OCI-LY7 (cell line): ENCODE measurements around the gene PEX14. TPM values are rescaled to one million over a fixed set of nuclear protein-coding genes. Genes with fewer than 3 reads are reported as not detected.

ENCODE experiments used
- BruUV-seq: library from RNA; stranded (reverse); fragments of 400-500 nt; replicated peaks from 2 replicates; lab custom pipeline; 2021; lab: Mats Ljungman, UMichigan
- CTCF ChIA-PET: fragments of 300-600 bp; sonication (Branson Sonifier 250); formaldehyde crosslinking; loops from one replicate; lab custom pipeline; 2022; ENCODE audit warnings: antibody characterized with exemption; ENCODE audit not compliant: unreplicated experiment; lab: Charles Lee
- POLR2A ChIA-PET: fragments of 300-600 bp; sonication (Branson Sonifier 250); formaldehyde crosslinking; loops from one replicate; lab custom pipeline; 2022; ENCODE audit warnings: antibody characterized with exemption; lab: Charles Lee
- DNase-seq: peaks from one replicate; pipeline ENCODE4 v3.0.0-alpha.2; 2015; ENCODE audit warnings: low spot score
- H2AFZ ChIP-seq: fragments of 200-600 bp; sonication (generic), shearing (Covaris generic); 2 replicates; pipeline ENCODE4 v1.6.1; 2014; ENCODE audit warnings: mild to moderate bottlenecking, antibody characterized with exemption, low read length, moderate library complexity
- H3K27ac ChIP-seq: fragments of 200-600 bp; sonication (generic); 2 replicates; pipeline ENCODE4 v1.5.1; 2014; ENCODE audit warnings: mixed run types, low read depth, mild to moderate bottlenecking, moderate library complexity, low read length, inconsistent platforms; ENCODE audit not compliant: poor library complexity, severe bottlenecking
- H3K36me3 ChIP-seq: fragments of 200-600 bp; sonication (generic); 2 replicates; pipeline ENCODE4 v1.6.1; 2014; ENCODE audit warnings: mild to moderate bottlenecking, antibody characterized with exemption, low read length, moderate library complexity, mixed read lengths; ENCODE audit not compliant: insufficient read depth
- H3K4me1 ChIP-seq: fragments of 200-600 bp; sonication (generic); 2 replicates; pipeline ENCODE4 v1.5.1; 2014; ENCODE audit warnings: mild to moderate bottlenecking, low read length; ENCODE audit not compliant: insufficient read depth, poor library complexity, severe bottlenecking
- H3K4me2 ChIP-seq: fragments of 200-600 bp; sonication (generic); 2 replicates; pipeline ENCODE4 v1.6.1; 2014; ENCODE audit warnings: mild to moderate bottlenecking, low read length
- H3K4me3 ChIP-seq: fragments of 200-600 bp; sonication (generic); 2 replicates; pipeline ENCODE4 v1.5.1; 2014; ENCODE audit warnings: mild to moderate bottlenecking, low read depth, low read length; ENCODE audit not compliant: poor library complexity, severe bottlenecking
- H3K79me2 ChIP-seq: fragments of 200-600 bp; sonication (generic); 2 replicates; pipeline ENCODE4 v1.6.1; 2016; ENCODE audit warnings: low read depth, mild to moderate bottlenecking, low read length, moderate library complexity, mixed read lengths; ENCODE audit not compliant: insufficient read depth
- H3K9me2 ChIP-seq: fragments of 200-600 bp; sonication (generic); 2 replicates; pipeline ENCODE4 v1.6.1; 2016; ENCODE audit warnings: mild to moderate bottlenecking, low read length, mixed read lengths; ENCODE audit not compliant: insufficient read depth
- H3K9me3 ChIP-seq: fragments of 200-600 bp; sonication (generic); 2 replicates; pipeline ENCODE4 v1.6.1; 2014; ENCODE audit warnings: mild to moderate bottlenecking, mixed run types, low read length, mixed read lengths
- H4K20me1 ChIP-seq: fragments of 200-600 bp; sonication (generic); 2 replicates; pipeline ENCODE4 v1.6.1; 2014; ENCODE audit warnings: mild to moderate bottlenecking, antibody characterized with exemption, low read length, moderate library complexity, mixed read lengths; ENCODE audit not compliant: insufficient read depth
- CTCF ChIP-seq: fragments of 200-600 bp; sonication (generic); conservative IDR thresholded peaks from 2 replicates; pipeline ENCODE4 v1.5.1; 2014; ENCODE audit warnings: mild to moderate bottlenecking, antibody characterized with exemption, low read length, moderate library complexity, mixed read lengths
- EZH2phosphoT487 ChIP-seq: fragments of 200-600 bp; sonication (generic); IDR thresholded peaks from 2 replicates; pipeline ENCODE4 v1.6.1; 2018; ENCODE audit warnings: low read depth, borderline replicate concordance, mild to moderate bottlenecking, mixed run types, antibody characterized with exemption, low read length, moderate library complexity, mixed read lengths
- intact Hi-C: fragments of 100-400 bp; cut with micrococcal nuclease; formaldehyde crosslinking; loops from one replicate; pipeline ENCODE4 v1.10.0; 2022; ENCODE audit not compliant: unreplicated experiment
- total RNA-seq, 2 experiments: library from RNA; depleted of rRNA in 1 of 2; stranded (reverse); fragments of >200 nt in 1 of 2; shearing (Covaris generic) in 1 of 2; gene quantifications; 2 replicates each; pipeline ENCODE4 v1.2.3, GENCODE V29; 2014 to 2022

The PEX14 gene
- total RNA-seq, 2 experiments from 2014 or later: 14.6 to 24.3 TPM

- TF ChIP-seq EZH2phosphoT487: no peak
- no peak for TF ChIP-seq CTCF
- no peaks in the 10 kb centered on the region for H3K36me3 ChIP-seq
- DNase-seq: no peak
- intact Hi-C loops: no loop called here
- no peak overlapping the region for H3K27ac ChIP-seq
- H3K4me1 ChIP-seq: no peaks in the 10 kb centered on the region
- H4K20me1 ChIP-seq: no peaks in the 10 kb centered on the region; the same call in 1 of the 2 replicates
- POLR2A ChIA-PET: no interaction called here
- no peak overlapping the region for H2AFZ ChIP-seq
- H3K9me2 ChIP-seq: no peaks in the 10 kb centered on the region
- H3K9me3 ChIP-seq: no peaks in the 10 kb centered on the region
- no peak overlapping the region for H3K4me3 ChIP-seq
- no peak overlapping the region for H3K4me2 ChIP-seq
- no peaks in the 10 kb centered on the region for H3K79me2 ChIP-seq
- no TSS peak for BruUV-seq
- CTCF ChIA-PET: no interaction called here
Observed at GRCh38 chr1:10673109-10673711, 198.5 kb downstream of the PEX14 start.

GRCh38 chr1:10674222-10674621 is 199.5 kb downstream of the PEX14 start:
- no peak for TF ChIP-seq EZH2phosphoT487
- TF ChIP-seq CTCF: no peak
- H3K79me2 ChIP-seq: no peaks in the 10 kb centered on the region
- H3K9me2 ChIP-seq: no peaks in the 10 kb centered on the region
- no peaks in the 10 kb centered on the region for H3K36me3 ChIP-seq
- no peak overlapping the region for H3K4me3 ChIP-seq
- no peak overlapping the region for H3K4me2 ChIP-seq
- H3K27ac ChIP-seq: no peak overlapping the region
- H2AFZ ChIP-seq: no peak overlapping the region
- ChIA-PET POLR2A (no interaction called here), CTCF (no interaction called here)
- no peaks in the 10 kb centered on the region for H3K9me3 ChIP-seq
- DNase-seq: no peak
- intact Hi-C loops: no loop called here
- no TSS peak for BruUV-seq
- no peaks in the 10 kb centered on the region; the same call in 1 of the 2 replicates for H4K20me1 ChIP-seq
- no peaks in the 10 kb centered on the region for H3K4me1 ChIP-seq

- Histone ChIP-seq H3K4me1 (no peaks in the 10 kb centered on the region), H3K4me2 (no peak overlapping the region), H3K79me2 (no peaks in the 10 kb centered on the region), H4K20me1 (no peaks in the 10 kb centered on the region; the same call in 1 of the 2 replicates), H2AFZ (no peak overlapping the region), H3K9me2 (no peaks in the 10 kb centered on the region), H3K27ac (no peak overlapping the region), H3K9me3 (no peaks in the 10 kb centered on the region), H3K4me3 (no peak overlapping the region), H3K36me3 (no peaks in the 10 kb centered on the region)
- POLR2A ChIA-PET: no interaction called here
- BruUV-seq: no TSS peak
- CTCF ChIA-PET: no interaction called here
- DNase-seq: no peak
- intact Hi-C loops: no loop called here
- no peak for TF ChIP-seq EZH2phosphoT487
- TF ChIP-seq CTCF: no peak
Observed at GRCh38 chr1:10674700-10675609, 200.2 kb downstream of the PEX14 start.
